HepG2 (cell line): ENCODE measurements around the gene H1-8. TPM values are rescaled to one million over a fixed set of nuclear protein-coding genes. Genes with fewer than 3 reads are reported as not detected.
A peak's percentile ranks its signal among the peaks of the same experiment; 100 is the strongest.

Experiments used
- ARNT ChIP-seq: fragments of 450-650 bp; IDR thresholded peaks from 2 replicates; pipeline ENCODE4 v1.6.1; 2017
- HCFC1 ChIP-seq: fragments of 150-350 bp; IDR thresholded peaks from 2 replicates; pipeline ENCODE4 v1.6.1; 2014; ENCODE audit warnings: low read depth, low read length
- JUN ChIP-seq: sonication (generic); formaldehyde crosslinking; IDR thresholded peaks from 2 replicates; pipeline ENCODE4 v1.4.0; 2020; ENCODE audit warnings: mild to moderate bottlenecking, missing genetic modification reagents
- KLF12 ChIP-seq: sonication (generic); formaldehyde crosslinking; IDR thresholded peaks from 2 replicates; pipeline ENCODE4 v1.4.0; 2020; ENCODE audit warnings: missing genetic modification reagents, borderline replicate concordance
- MYNN ChIP-seq: sonication (generic); formaldehyde crosslinking; IDR thresholded peaks from 2 replicates; pipeline ENCODE4 v1.4.0; 2020; ENCODE audit warnings: mild to moderate bottlenecking, low read depth, missing genetic modification reagents
- NFE2L1 ChIP-seq: sonication (generic); formaldehyde crosslinking; IDR thresholded peaks from 2 replicates; pipeline ENCODE4 v1.4.0; 2020; ENCODE audit warnings: missing genetic modification reagents, mild to moderate bottlenecking, borderline replicate concordance
- NFKB2 ChIP-seq: sonication (generic); formaldehyde crosslinking; IDR thresholded peaks from 2 replicates; pipeline ENCODE4 v1.4.0; 2020; ENCODE audit warnings: missing genetic modification reagents, borderline replicate concordance
- SKI ChIP-seq: fragments of 450-650 bp; IDR thresholded peaks from one replicate; pipeline ENCODE4 v1.6.1; 2018; ENCODE audit warnings: mild to moderate bottlenecking; ENCODE audit not compliant: partially characterized antibody
- SP5 ChIP-seq: IDR thresholded peaks from 2 replicates; pipeline ENCODE4 v1.6.1; 2016; ENCODE audit warnings: low read depth, borderline replicate concordance
- ZBTB34 ChIP-seq: sonication (generic); formaldehyde crosslinking; IDR thresholded peaks from 2 replicates; pipeline ENCODE4 v1.8.0; 2022; ENCODE audit warnings: mild to moderate bottlenecking, missing genetic modification reagents
- ZC3H4 ChIP-seq: sonication (generic); formaldehyde crosslinking; IDR thresholded peaks from 2 replicates; pipeline ENCODE4 v1.4.0; 2020; ENCODE audit warnings: missing genetic modification reagents, borderline replicate concordance
- ZFY ChIP-seq: sonication (generic); formaldehyde crosslinking; IDR thresholded peaks from 2 replicates; pipeline ENCODE4 v1.4.0; 2020; ENCODE audit warnings: missing genetic modification reagents
- ZNF652 ChIP-seq: IDR thresholded peaks from 2 replicates; pipeline ENCODE4 v1.6.1; 2016; ENCODE audit warnings: low read depth, borderline replicate concordance
- ZNF670 ChIP-seq: sonication (generic); formaldehyde crosslinking; IDR thresholded peaks from 2 replicates; pipeline ENCODE4 v1.8.0; 2022; ENCODE audit warnings: mild to moderate bottlenecking, missing genetic modification reagents, borderline replicate concordance
- ZSCAN5A ChIP-seq: sonication (generic); formaldehyde crosslinking; IDR thresholded peaks from 2 replicates; pipeline ENCODE4 v1.8.0; 2022; ENCODE audit warnings: mild to moderate bottlenecking, missing genetic modification reagents, borderline replicate concordance
- polyA plus RNA-seq, 8 experiments: library from polyadenylated mRNA; depleted of rRNA in 3 of 8; stranded (reverse) in 7 of 8; unstranded in 1 of 8; fragments of >200 nt; fragmentation: Illumina TruSeq in 4 of 8; extraction: Trizol in 4 of 8; gene quantifications; 2 replicates each; pipeline versions ENCODE4 v1.2.1 to v1.2.3, GENCODE V29; 2011 to 2016; ENCODE audit warnings: low read depth in 4 of 8, missing spikeins in 1 of 8, mixed read lengths in 1 of 8; ENCODE audit not compliant: insufficient read depth in 1 of 8
- total RNA-seq, 5 experiments: library from RNA; depleted of rRNA; stranded (reverse); fragments of >200 nt; fragmentation: Illumina TruSeq; extraction: Trizol; gene quantifications; 2 replicates each; pipeline ENCODE4 v1.2.3, GENCODE V29; 2016; ENCODE audit warnings: low read depth in 1 of 5
- TF ChIP-seq, protein P1 (sequence below): sonication (generic); formaldehyde crosslinking; IDR thresholded peaks from 2 replicates; pipeline ENCODE4 v1.4.0; 2020; ENCODE audit warnings: mild to moderate bottlenecking, low read depth, missing genetic modification reagents
- TF ChIP-seq, protein P2 (sequence below): sonication (generic); formaldehyde crosslinking; IDR thresholded peaks from 2 replicates; pipeline ENCODE4 v1.4.0; 2020; ENCODE audit warnings: mild to moderate bottlenecking, missing genetic modification reagents

H1-8 gene
- total and polyA plus RNA-seq, 2 of the 13 experiments (the other 11 are each of a cell fraction or from before 2014, with no cell fraction given) = 0.08 TPM; not detected in 1

DNA sequence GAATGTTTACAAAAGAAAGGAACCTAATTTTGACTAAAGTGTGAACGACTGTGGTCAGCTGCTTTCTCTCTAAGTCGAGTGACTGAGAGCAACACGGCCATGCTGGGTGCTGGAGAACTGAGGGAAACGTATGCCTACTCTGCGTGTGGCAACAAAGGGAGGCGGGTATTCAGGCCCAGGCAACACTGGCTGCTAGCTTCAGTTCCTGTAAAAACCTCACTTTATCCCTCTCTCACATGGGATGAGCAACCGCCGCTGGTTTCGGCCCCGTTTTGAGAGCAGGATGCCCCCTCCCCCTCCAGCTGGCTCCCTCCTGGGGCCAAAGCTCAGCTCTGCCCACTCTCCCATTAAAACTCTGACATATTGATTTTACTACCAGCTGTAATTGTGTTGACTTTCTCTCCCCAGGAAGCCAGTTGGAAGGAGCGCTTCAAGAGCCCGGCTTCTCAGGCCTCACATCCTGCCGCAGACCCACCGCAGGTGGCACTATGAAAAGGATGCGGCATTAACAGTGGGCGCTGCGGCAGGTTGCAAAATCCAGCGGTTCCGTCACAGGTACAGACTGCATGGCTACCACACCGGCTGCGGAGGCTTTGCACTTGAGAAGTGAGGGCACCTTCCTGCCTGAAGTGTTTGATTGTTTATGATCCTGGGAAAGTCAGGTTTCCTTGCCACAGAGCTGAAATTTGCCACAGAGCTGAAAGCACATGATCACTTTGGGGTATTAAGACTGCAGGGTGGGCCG lies 50.8 kb downstream of the H1-8 start (continued):
- TF ChIP-seq ZBTB34 (CRISPR knock-in tag) (no peak), ZFY (CRISPR knock-in tag) (peak; percentile 73), HCFC1 (no peak), NFKB2 (CRISPR knock-in tag) (0 out of 2 replicates have a peak, but pooled peaks have one; percentile 58), ZNF652 (CRISPR knock-in tag) (peak; percentile 22; the same call in 1 of the 2 replicates), ZC3H4 (CRISPR knock-in tag) (no peak), ZNF670 (CRISPR knock-in tag) (no peak; the same call in 1 of the 2 replicates), ZSCAN5A (CRISPR knock-in tag) (no peak), MYNN (CRISPR knock-in tag) (no peak), NFE2L1 (CRISPR knock-in tag) (no peak), KLF12 (CRISPR knock-in tag) (peak; percentile 16; the same call in 1 of the 2 replicates), ARNT (no peak), SKI (peak; percentile 32), JUN (CRISPR knock-in tag) (no peak), SP5 (CRISPR knock-in tag) (peak; percentile 88)
- TF ChIP-seq, protein P1, sequence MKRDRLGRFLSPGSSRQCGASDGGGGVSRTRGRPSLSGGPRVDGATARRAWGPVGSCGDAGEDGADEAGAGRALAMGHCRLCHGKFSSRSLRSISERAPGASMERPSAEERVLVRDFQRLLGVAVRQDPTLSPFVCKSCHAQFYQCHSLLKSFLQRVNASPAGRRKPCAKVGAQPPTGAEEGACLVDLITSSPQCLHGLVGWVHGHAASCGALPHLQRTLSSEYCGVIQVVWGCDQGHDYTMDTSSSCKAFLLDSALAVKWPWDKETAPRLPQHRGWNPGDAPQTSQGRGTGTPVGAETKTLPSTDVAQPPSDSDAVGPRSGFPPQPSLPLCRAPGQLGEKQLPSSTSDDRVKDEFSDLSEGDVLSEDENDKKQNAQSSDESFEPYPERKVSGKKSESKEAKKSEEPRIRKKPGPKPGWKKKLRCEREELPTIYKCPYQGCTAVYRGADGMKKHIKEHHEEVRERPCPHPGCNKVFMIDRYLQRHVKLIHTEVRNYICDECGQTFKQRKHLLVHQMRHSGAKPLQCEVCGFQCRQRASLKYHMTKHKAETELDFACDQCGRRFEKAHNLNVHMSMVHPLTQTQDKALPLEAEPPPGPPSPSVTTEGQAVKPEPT (CRISPR knock-in tag) = no peak
- TF ChIP-seq, protein P2, sequence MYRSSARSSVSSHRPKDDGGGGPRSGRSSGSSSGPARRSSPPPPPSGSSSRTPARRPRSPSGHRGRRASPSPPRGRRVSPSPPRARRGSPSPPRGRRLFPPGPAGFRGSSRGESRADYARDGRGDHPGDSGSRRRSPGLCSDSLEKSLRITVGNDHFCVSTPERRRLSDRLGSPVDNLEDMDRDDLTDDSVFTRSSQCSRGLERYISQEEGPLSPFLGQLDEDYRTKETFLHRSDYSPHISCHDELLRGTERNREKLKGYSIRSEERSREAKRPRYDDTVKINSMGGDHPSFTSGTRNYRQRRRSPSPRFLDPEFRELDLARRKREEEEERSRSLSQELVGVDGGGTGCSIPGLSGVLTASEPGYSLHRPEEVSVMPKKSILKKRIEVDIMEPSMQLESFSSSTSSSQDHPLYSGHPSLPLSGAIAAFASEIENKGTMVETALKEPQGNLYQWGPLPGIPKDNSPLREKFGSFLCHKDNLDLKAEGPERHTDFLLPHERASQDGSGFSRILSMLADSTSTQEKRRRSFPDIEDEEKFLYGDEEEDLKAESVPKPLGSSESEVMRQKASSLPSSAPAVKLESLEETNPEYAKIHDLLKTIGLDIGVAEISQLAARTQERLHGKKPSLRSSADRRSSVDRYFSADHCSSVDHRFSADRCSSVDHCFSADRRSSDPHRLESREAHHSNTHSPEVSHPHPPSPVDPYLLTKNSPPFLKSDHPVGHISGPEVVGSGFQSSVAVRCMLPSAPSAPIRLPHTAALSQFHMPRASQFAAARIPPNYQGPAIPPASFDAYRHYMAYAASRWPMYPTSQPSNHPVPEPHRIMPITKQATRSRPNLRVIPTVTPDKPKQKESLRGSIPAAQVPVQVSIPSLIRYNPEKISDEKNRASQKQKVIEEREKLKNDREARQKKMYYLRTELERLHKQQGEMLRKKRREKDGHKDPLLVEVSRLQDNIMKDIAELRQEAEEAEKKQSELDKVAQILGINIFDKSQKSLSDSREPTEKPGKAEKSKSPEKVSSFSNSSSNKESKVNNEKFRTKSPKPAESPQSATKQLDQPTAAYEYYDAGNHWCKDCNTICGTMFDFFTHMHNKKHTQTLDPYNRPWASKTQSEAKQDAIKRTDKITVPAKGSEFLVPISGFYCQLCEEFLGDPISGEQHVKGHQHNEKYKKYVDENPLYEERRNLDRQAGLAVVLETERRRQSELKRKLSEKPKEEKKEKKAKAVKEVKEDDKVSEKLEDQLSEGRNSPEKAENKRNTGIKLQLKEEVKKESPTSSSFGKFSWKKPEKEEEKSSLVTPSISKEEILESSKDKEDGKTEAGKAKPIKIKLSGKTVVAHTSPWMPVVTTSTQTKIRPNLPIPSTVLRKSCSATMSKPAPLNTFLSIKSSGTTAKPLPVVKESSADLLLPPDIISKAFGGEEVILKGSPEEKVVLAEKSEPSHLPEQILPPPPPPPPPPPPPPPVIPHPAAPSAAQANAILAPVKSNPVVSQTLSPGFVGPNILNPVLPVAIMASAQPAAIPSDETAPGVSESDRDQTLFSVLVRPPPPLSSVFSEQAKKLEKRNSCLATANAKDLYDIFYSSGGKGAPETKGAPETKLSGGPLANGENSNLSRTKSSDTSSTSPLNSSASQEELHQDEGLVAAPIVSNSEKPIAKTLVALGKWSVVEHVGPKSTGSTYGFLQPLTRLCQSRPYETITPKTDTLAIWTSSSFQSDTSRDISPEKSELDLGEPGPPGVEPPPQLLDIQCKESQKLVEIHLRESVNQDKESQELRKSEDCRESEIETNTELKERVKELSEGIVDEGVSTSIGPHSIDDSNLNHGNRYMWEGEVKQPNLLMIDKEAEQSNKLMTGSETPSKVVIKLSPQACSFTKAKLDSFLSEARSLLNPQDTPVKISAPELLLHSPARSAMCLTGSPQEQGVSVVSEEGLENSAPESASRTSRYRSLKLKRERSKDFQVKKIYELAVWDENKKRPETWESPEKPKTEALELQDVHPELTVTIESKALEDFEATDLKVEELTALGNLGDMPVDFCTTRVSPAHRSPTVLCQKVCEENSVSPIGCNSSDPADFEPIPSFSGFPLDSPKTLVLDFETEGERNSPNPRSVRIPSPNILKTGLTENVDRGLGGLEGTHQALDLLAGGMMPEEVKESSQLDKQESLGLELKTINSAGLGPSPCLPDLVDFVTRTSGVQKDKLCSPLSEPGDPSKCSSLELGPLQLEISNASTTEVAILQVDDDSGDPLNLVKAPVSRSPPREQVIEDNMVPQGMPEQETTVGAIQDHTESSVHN (CRISPR knock-in tag) = no peak
